Astrocyte (in vitro differentiated cells and primary cell): ENCODE results near the gene SCAI.

Source experiments
- CTCF ChIP-seq: IDR thresholded peaks from 2 replicates; pipeline ENCODE4 v1.5.1; 2011; ENCODE audit warnings: low read depth, mild to moderate bottlenecking, inconsistent platforms, low read length, moderate library complexity; ENCODE audit not compliant: insufficient read depth
- EZH2 ChIP-seq: IDR thresholded peaks from 2 replicates; pipeline ENCODE4 v1.6.1; 2012; ENCODE audit warnings: mild to moderate bottlenecking, low read length, inconsistent platforms; ENCODE audit not compliant: insufficient read depth

GRCh38 chr9:125151730-125152129 lies 8.4 kb upstream of the SCAI start:
- TF ChIP-seq CTCF = no peak
- TF ChIP-seq EZH2 = no peak
